HG02840 (cell line): Measurements from ENCODE around the gene PTPRD.

ENCODE experiments used
- ATAC-seq: cut with Tn5 transposase; IDR thresholded peaks from one replicate; pipeline ENCODE4 v1.9.1; 2021; ENCODE audit warnings: mild to moderate bottlenecking, moderate library complexity, moderate number of reproducible peaks; ENCODE audit not compliant: unreplicated experiment, low FRiP score

Gene PTPRD

GRCh38 chr9:10212702-10213101 is 400.1 kb downstream of the PTPRD start:
- ATAC-seq: no peak

DNA sequence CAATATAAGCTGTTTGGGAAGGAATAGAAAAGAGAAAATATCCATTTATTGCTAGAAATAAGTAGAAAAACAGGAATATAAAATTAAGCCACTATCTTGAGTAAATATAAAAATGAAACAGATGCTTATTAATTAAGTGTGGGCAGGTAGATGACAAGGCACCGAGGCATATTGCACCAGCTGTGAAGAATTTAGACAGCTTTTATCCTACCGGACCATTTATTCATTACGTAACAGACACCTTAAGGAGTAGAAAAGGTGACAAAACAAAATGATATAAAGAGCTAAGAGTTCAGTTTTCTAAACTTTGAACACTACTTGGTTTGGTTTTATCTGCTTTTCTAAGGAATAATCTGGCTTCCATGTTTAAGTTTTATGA is 404.1 kb downstream of the PTPRD start:
- no peak for ATAC-seq

- ATAC-seq: no peak
Observed at GRCh38 chr9:10204276-10204675, 408.5 kb downstream of the PTPRD start.

DNA sequence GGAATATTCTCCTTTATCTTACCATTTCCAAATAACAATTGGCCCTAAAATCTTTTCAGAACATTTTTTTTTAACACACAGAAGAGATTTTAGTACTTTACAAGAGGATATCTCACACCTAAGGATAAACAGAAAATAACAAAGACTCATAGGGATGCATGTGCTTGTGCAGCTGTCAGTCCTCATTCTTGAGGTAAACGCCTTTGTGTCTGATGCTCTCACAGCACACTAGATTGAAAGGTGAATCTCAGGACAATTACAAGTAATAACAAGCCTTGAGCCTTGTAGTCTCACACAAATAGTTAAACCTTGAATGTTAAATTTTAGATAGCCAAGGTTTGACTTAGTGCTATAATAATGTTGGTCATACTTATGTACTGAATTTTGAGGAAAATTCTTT is 439.2 kb downstream of the PTPRD start:
- no peak for ATAC-seq

- no peak for ATAC-seq
Observed at GRCh38 chr9:10172476-10172875, 440.3 kb downstream of the PTPRD start.

DNA sequence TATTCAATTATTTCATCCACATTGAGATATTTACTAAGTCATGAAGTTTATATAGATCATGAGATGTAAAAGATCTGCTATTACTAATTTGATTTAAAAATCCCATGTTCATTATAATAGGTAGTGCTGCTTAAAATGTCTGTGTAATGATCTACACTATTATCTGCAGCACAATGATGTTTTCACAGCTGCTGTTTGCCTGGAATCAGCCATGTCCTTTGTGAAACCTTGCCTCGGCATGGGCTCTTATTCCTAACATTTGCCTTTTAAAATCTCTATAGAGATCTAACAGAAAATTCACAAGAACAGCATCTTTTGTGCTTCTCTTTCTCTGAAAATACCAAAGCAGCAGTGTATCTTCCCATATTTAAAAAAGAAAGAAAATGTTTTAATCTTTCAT is 444.6 kb downstream of the PTPRD start:
- ATAC-seq: no peak

DNA sequence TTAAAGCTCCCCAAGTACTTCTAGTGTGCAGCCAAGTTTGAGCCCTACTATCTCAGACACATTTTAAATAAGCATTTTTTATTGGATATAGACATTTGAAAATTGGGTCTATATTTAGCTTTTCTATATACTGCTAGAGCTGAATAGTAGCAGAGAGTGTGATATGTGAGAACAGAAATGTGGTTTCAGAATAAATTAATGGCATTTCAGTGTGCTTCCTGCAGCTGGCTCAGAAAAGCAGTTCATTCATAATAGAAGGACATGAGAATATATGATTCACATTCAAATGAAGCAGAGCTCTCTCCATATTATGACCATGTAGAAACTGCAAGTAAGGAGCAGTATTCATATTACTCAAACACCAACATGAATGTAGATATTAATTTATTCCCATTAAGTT is 464.0 kb downstream of the PTPRD start:
- no peak for ATAC-seq

DNA sequence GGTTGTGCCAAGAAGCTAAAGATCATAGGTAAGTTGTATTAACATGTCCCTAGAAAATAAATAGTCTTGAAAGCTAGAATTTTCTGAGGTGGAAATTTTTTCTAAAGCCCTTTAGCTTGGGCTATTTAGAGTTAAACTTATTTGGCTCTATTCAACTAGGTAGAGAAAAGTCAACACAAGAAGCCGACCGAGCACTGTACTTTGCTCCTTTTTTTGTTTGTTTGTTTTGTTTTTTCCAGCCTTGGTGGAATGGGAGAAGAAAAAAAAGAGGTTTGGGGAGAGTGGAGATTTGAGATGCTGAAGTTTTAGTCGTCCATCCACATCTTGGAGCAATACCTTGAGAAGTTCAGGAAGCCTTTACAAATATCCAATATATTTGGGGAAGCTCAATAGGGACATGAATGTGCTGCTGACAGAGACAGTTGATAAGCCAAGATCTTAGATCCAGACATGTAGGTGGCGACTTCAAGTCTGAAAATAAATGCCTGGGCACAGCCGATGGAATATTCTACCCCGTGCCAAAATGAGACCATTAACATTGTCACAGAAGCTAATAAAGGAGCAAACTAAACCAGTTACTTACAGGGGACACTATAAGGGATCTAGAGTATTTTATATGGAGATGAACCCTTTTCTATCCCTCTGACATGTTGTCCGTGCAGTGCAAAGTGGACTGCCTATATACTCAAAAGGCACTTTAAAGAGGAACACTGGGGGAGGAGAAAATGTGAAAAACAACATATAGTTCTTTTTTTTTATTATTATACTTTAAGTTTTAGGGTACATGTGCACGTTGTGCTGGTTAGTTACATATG is 466.1 kb downstream of the PTPRD start:
- no peak for ATAC-seq

DNA sequence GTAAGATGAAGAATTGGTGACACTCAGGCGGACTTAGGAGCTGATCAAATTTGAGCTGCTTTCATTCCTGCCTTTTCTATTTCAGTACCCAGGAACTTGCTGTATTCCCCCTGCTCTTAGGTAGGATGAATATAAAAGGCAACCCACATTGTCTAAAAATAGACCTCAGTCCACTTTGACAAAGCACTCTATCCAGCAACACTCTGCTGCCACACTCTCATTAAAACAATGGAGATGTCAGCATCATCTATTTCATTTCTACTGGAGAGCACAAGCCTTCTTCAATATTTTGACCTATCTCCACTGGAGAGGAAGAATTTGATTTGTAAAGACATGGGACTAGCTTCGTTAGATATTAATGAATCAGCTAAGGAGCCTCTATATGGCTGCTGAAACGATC is 468.4 kb downstream of the PTPRD start:
- no peak for ATAC-seq

DNA sequence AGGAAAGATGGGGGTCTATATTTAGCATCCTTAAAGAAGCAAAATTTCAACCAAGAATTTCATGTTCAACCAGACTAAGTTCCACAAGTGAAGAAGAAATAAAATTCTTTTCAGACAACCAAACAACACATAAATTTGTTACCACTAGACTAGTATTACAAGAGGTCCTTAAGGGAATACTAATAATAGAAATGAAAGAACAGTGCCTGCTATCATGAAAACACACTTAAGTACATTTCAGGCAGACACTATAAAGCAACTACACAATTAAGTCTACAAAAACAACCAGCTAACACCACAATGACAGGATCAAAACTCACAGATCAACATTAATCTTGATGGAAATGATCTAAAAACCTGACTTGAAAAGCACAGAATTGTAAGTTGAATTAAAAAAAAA is 477.2 kb downstream of the PTPRD start:
- no peak for ATAC-seq

GRCh38 chr9:10134266-10134665 is 478.5 kb downstream of the PTPRD start:
- no peak for ATAC-seq

GRCh38 chr9:10130061-10130675 is 482.6 kb downstream of the PTPRD start:
- no peak for ATAC-seq

GRCh38 chr9:10127867-10128266 is 484.9 kb downstream of the PTPRD start:
- ATAC-seq: no peak

DNA sequence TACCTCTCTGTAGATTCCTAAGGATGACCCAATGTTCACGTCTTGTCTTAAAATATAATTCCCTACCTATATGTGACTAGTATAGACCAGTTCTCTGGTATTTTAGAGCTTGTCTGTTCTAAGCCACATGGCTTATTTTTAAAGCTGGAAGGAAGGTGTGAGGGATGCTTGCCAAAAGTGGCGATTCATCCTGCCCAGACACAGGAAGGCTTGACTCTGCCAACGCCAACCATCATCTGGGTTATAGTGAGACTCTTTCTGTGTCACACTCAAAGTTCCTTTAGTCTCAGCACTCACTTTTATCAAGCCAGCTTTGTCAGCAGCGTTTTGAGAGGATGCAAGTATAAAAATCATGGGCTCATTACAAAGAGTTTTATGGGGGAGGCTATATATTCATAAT is 500.0 kb downstream of the PTPRD start:
- no peak for ATAC-seq

- no peak for ATAC-seq
Observed at GRCh38 chr9:10112070-10112469, 500.7 kb downstream of the PTPRD start.

GRCh38 chr9:10108815-10109214 is 504.0 kb downstream of the PTPRD start:
- ATAC-seq: no peak

DNA sequence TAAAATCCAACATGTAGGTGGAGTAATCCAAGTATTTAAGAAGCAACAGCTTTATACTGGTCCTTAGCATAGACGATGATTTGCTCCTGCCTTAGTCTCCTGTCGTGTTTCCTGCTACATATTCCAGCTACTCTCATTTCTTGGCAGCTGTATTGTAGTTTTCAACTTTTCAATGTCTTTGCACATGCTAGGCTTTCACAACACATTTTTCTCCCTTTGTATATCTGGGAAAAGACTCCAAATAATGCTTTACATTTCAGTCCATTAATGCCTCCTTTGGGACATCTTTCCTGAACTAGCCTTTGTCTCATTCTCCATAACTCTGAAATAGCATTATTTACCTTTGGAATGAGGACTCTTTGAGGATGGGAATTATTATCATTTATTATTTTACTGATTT is 508.0 kb downstream of the PTPRD start:
- ATAC-seq: no peak

DNA sequence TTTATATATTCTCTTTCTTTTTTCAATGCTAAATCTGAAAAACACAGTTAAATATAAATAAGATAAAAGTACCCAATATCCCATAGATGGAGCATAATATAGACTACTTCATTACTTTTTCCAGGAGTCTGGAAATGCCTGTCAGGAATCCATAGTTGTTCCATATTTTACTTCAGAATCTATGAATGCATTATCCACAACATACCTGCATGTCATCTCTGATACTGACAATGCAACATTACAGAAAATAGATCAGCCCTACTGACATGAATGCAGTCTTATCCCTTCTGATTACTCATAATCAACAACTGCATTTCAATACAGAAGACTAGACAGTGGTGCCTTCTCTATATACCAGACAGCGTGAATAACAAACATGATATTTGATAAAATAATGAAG is 517.6 kb downstream of the PTPRD start:
- no peak for ATAC-seq

DNA sequence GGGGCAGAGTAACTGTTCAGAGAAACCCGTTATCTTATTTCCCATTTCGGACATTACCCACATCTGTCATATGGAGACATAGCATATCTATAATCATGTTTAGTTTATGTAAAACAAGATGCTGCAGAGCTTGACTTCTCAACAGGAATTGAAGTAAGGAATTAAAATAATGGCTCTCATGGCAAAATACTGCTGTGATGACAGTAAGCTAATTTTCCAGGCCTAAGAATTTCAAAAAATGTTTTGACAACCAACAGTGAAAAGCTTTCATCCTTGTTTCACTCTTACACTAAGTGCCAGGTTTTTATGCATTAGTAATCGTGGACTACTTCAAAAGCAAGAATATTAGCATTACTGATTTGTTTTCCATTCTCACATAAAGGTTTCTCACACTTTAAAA is 518.2 kb downstream of the PTPRD start:
- ATAC-seq: no peak

DNA sequence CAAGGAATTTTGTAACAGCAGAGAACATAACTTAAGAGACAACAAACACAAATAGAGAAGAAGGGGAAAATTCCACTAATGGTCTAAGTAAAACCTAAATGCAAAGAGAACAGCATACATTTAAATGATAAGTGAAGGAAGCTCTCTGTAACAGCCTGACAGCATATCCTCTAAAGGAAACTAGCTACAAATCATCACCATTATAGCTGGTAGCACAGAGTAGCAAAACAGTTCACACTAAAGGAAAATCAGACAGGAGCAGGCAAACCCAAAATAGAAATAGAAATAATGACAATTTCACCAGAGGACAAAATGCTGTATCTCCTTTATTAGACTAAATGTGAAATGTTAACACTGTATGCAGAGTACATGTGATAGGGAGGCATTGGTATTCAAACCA is 532.8 kb downstream of the PTPRD start:
- no peak for ATAC-seq

GRCh38 chr9:10079284-10079964 is 533.4 kb downstream of the PTPRD start:
- peak; percentile 64 for ATAC-seq

- ATAC-seq: no peak
Observed at GRCh38 chr9:10071579-10071978, 541.2 kb downstream of the PTPRD start.
